Astrocyte (in vitro differentiated cells and primary cell): ENCODE results near the gene SPAG9. TPM values are rescaled to one million over a fixed set of nuclear protein-coding genes. Genes with fewer than 3 reads are reported as not detected.
A peak's percentile ranks its signal among the peaks of the same experiment; 100 is the strongest.

Experiments
- DNase-seq: peaks from one replicate; pipeline ENCODE4 v3.0.0-alpha.2; 2010; ENCODE audit warnings: low read depth
- FAIRE-seq: peaks from 2 replicates; lab custom pipeline; 2011; peaks lifted over from hg19 to GRCh38; lab: Jason Lieb, UNC
- H2AFZ ChIP-seq: 2 replicates; pipeline ENCODE4 v1.6.0; 2012; ENCODE audit warnings: low read depth, low read length, inconsistent platforms
- H3K27ac ChIP-seq: 2 replicates; pipeline ENCODE4 v1.5.1; 2011; ENCODE audit warnings: low read depth, low read length, inconsistent platforms
- H3K27me3 ChIP-seq: 2 replicates; pipeline ENCODE4 v1.6.0; 2011; ENCODE audit warnings: low read length, inconsistent platforms; ENCODE audit not compliant: insufficient read depth
- H3K36me3 ChIP-seq: 2 replicates; pipeline ENCODE4 v1.5.1; 2011; ENCODE audit warnings: low read length, inconsistent platforms; ENCODE audit not compliant: insufficient read depth
- H3K4me1 ChIP-seq: 2 replicates; pipeline ENCODE4 v1.5.1; 2011; ENCODE audit warnings: low read length, inconsistent platforms; ENCODE audit not compliant: insufficient read depth
- H3K4me2 ChIP-seq: 2 replicates; pipeline ENCODE4 v1.6.0; 2012; ENCODE audit warnings: low read length, inconsistent platforms
- H3K4me3 ChIP-seq: 2 replicates; pipeline ENCODE4 v1.5.1; 2011; ENCODE audit warnings: low read depth, mild to moderate bottlenecking, low read length, inconsistent platforms; ENCODE audit not compliant: insufficient read depth
- H3K79me2 ChIP-seq: 2 replicates; pipeline ENCODE4 v1.6.0; 2012; ENCODE audit warnings: mild to moderate bottlenecking, low read length, inconsistent platforms; ENCODE audit not compliant: insufficient read depth
- H3K9ac ChIP-seq: 2 replicates; pipeline ENCODE4 v1.6.0; 2012; ENCODE audit warnings: mild to moderate bottlenecking, low read length, inconsistent platforms
- H3K9me3 ChIP-seq: 2 replicates; pipeline ENCODE4 v1.5.1; 2012; ENCODE audit warnings: low read depth, mild to moderate bottlenecking, low read length, inconsistent platforms; ENCODE audit not compliant: insufficient read depth
- H4K20me1 ChIP-seq: 2 replicates; pipeline ENCODE4 v1.6.0; 2012; ENCODE audit warnings: low read length, inconsistent platforms; ENCODE audit not compliant: insufficient read depth
- H3K27ac Mint-ChIP-seq: one replicate; pipeline ENCODE4 v1.8.0; 2021; ENCODE audit warnings: mild to moderate bottlenecking, mixed read lengths; ENCODE audit not compliant: unreplicated experiment
- H3K27me3 Mint-ChIP-seq: one replicate; pipeline ENCODE4 v1.8.0; 2021; ENCODE audit warnings: low read depth, mixed read lengths; ENCODE audit not compliant: unreplicated experiment
- H3K36me3 Mint-ChIP-seq: one replicate; pipeline ENCODE4 v1.8.0; 2021; ENCODE audit warnings: low read depth, mixed read lengths; ENCODE audit not compliant: unreplicated experiment
- H3K4me1 Mint-ChIP-seq: one replicate; pipeline ENCODE4 v1.8.0; 2021; ENCODE audit warnings: low read depth, mixed read lengths; ENCODE audit not compliant: unreplicated experiment
- H3K4me3 Mint-ChIP-seq: one replicate; pipeline ENCODE4 v1.8.0; 2021; ENCODE audit warnings: mild to moderate bottlenecking, moderate library complexity, mixed read lengths; ENCODE audit not compliant: unreplicated experiment
- H3K9me3 Mint-ChIP-seq: one replicate; pipeline ENCODE4 v1.8.0; 2021; ENCODE audit warnings: mild to moderate bottlenecking, mixed read lengths; ENCODE audit not compliant: unreplicated experiment
- CTCF ChIP-seq: IDR thresholded peaks from 2 replicates; pipeline ENCODE4 v1.5.1; 2011; ENCODE audit warnings: low read depth, mild to moderate bottlenecking, inconsistent platforms, low read length, moderate library complexity; ENCODE audit not compliant: insufficient read depth
- EZH2 ChIP-seq: IDR thresholded peaks from 2 replicates; pipeline ENCODE4 v1.6.1; 2012; ENCODE audit warnings: mild to moderate bottlenecking, low read length, inconsistent platforms; ENCODE audit not compliant: insufficient read depth
- total RNA-seq: library from RNA; stranded (reverse); gene quantifications from 2 replicates; pipeline ENCODE4 v1.2.1, GENCODE V29; 2021

SPAG9 gene
- total RNA-seq, 1 donor from 2014 or later, result 102 TPM

GRCh38 chr17:51059781-51060180 lies 60.9 kb downstream of the SPAG9 start:
- Histone ChIP-seq H3K4me3 (no peak overlapping the region), H3K36me3 (no peaks in the 10 kb centered on the region), H3K4me2 (peak overlapping the region; percentile 49), H3K27ac (peak overlapping the region; percentile 40), H3K9me3 (no peaks in the 10 kb centered on the region), H3K9ac (peak overlapping the region; percentile 21), H3K79me2 (peaks cover 54% of the 10 kb centered on the region), H4K20me1 (peaks cover 15% of the 10 kb centered on the region), H3K4me1 (peaks cover 31% of the 10 kb centered on the region), H3K27me3 (no peaks in the 10 kb centered on the region), H2AFZ (no peak overlapping the region)
- H3K27me3 Mint-ChIP-seq, result no peaks in the 10 kb centered on the region
- H3K4me1 Mint-ChIP-seq, result peaks cover 29% of the 10 kb centered on the region
- FAIRE-seq (no peak), DNase-seq (peak; percentile 67)
- no peak for TF ChIP-seq EZH2
- no peak for TF ChIP-seq CTCF
- peaks cover 2% of the 10 kb centered on the region for H3K36me3 Mint-ChIP-seq
- no peaks in the 10 kb centered on the region for H3K9me3 Mint-ChIP-seq
- H3K27ac Mint-ChIP-seq, result peak overlapping the region; percentile 3
- H3K4me3 Mint-ChIP-seq, result no peak overlapping the region

GRCh38 chr17:51057534-51057933 lies 63.1 kb downstream of the SPAG9 start:
- peaks cover 2% of the 10 kb centered on the region for H3K36me3 Mint-ChIP-seq
- no peaks in the 10 kb centered on the region for H3K9me3 Mint-ChIP-seq
- Histone ChIP-seq H3K4me2 (peak overlapping the region; percentile 66), H3K9ac (peak overlapping the region; percentile 63), H3K4me3 (peak overlapping the region; percentile 21), H3K27ac (peak overlapping the region; percentile 82), H3K4me1 (peaks cover 31% of the 10 kb centered on the region), H3K27me3 (no peaks in the 10 kb centered on the region), H4K20me1 (peaks cover 9% of the 10 kb centered on the region), H3K79me2 (peaks cover 44% of the 10 kb centered on the region), H2AFZ (no peak overlapping the region), H3K36me3 (no peaks in the 10 kb centered on the region), H3K9me3 (no peaks in the 10 kb centered on the region)
- no peak for FAIRE-seq
- TF ChIP-seq CTCF, result no peak
- no peak for TF ChIP-seq EZH2
- H3K4me1 Mint-ChIP-seq, result peaks cover 25% of the 10 kb centered on the region
- no peak for DNase-seq
- no peak overlapping the region for H3K4me3 Mint-ChIP-seq
- no peaks in the 10 kb centered on the region for H3K27me3 Mint-ChIP-seq
- peak overlapping the region; percentile 96 for H3K27ac Mint-ChIP-seq

- Mint-ChIP-seq H3K27me3 (no peaks in the 10 kb centered on the region), H3K4me1 (peaks cover 25% of the 10 kb centered on the region), H3K36me3 (no peaks in the 10 kb centered on the region), H3K4me3 (peak overlapping the region; percentile 4), H3K9me3 (no peaks in the 10 kb centered on the region), H3K27ac (peak overlapping the region; percentile 96)
- FAIRE-seq (no peak), DNase-seq (peak; percentile 100)
- peaks cover 31% of the 10 kb centered on the region for H3K4me1 ChIP-seq
- peak overlapping the region; percentile 82 for H3K27ac ChIP-seq
- H3K27me3 ChIP-seq, result no peaks in the 10 kb centered on the region
- H3K4me2 ChIP-seq, result peak overlapping the region; percentile 66
- H4K20me1 ChIP-seq, result peaks cover 9% of the 10 kb centered on the region
- peak; percentile 76 for TF ChIP-seq CTCF
- TF ChIP-seq EZH2, result no peak
- H3K4me3 ChIP-seq, result peak overlapping the region; percentile 21
- H3K9ac ChIP-seq, result peak overlapping the region; percentile 65
- no peaks in the 10 kb centered on the region for H3K9me3 ChIP-seq
- no peaks in the 10 kb centered on the region for H3K36me3 ChIP-seq
- H2AFZ ChIP-seq, result no peak overlapping the region
- peaks cover 40% of the 10 kb centered on the region for H3K79me2 ChIP-seq
These were observed 63.7 kb downstream of the SPAG9 start for GRCh38 chr17:51056813-51057510.
